Spleen (tissue), 7 donors: ENCODE results near the gene SLCO4A1.

Experiments
- POLR2AphosphoS5 ChIP-seq, 3 donors: sonication (generic); formaldehyde crosslinking; IDR thresholded peaks; one replicate each; pipeline ENCODE4 v1.5.1; 2017; ENCODE audit warnings: antibody characterized with exemption in 3 of 3
- TF ChIP-seq, protein P1 (sequence below), 11 experiments: fragments of 200-600 bp in 7 of 11; fragments of 450-650 bp in 4 of 11; sonication (generic) in 4 of 11; IDR thresholded peaks in 8 of 11; conservative IDR thresholded peaks in 3 of 11; 1 replicate in 7 of 11; 2 replicates in 4 of 11; pipeline versions ENCODE4 v1.4.0 to v1.8.0; 2016 to 2021; ENCODE audit warnings: antibody characterized with exemption in 11 of 11, inconsistent platforms in 4 of 11, mild to moderate bottlenecking in 1 of 11
- donor health status: DM: no; HTN: no; CAD: no; lungs with moderate emphysema.
- donor health status: DM: no; HTN: no; CAD: no.
- donor health status: DM: no; HTN: no; CAD: no.

DNA sequence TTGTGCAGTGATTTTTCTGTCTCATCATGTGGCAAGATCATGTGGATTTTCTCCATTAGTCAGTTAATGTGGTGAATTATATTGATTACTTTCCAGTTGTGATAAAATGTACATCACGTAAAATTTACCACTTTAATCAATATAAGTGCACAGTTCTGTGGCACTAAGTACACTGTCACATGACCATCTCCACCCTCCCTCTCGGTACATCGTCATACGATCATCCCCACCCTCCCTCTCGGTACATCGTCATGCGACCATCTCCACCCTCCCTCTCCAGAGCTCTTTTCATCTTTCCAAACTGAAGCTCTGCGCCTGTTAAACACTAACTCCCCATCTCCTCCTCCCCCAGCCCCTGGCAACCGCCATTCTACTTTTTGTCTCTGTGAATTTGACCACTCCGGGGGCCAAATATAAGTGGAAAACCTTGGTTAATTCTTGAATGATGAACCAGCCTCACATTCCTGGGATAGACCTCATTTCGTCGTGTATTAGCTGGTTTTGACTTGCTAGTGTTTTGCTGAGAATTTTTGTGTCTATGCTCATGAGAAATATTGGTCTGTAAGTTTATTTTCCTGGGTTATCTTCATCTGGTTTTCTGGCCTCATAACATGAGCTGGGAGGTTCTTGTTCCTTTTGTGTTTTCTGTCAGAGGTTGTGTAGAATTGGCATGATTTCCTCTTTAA, 77.1 kb downstream of the SLCO4A1 start:
- TF ChIP-seq, protein P1, sequence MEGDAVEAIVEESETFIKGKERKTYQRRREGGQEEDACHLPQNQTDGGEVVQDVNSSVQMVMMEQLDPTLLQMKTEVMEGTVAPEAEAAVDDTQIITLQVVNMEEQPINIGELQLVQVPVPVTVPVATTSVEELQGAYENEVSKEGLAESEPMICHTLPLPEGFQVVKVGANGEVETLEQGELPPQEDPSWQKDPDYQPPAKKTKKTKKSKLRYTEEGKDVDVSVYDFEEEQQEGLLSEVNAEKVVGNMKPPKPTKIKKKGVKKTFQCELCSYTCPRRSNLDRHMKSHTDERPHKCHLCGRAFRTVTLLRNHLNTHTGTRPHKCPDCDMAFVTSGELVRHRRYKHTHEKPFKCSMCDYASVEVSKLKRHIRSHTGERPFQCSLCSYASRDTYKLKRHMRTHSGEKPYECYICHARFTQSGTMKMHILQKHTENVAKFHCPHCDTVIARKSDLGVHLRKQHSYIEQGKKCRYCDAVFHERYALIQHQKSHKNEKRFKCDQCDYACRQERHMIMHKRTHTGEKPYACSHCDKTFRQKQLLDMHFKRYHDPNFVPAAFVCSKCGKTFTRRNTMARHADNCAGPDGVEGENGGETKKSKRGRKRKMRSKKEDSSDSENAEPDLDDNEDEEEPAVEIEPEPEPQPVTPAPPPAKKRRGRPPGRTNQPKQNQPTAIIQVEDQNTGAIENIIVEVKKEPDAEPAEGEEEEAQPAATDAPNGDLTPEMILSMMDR (IDR thresholded peaks at IDR 0.05 in 8 of 11, conservative IDR thresholded peaks at IDR 0.05 in 3 of 11): no peak
- no peak for TF ChIP-seq POLR2AphosphoS5 (IDR thresholded peaks at IDR 0.05)
